ENCODE data around the gene MFSD6.
A peak's percentile ranks its signal among the peaks of the same experiment; 100 is the strongest.
"Not testable (repeated sequence)": the region's sequence is repeated elsewhere in the genome, so short reads cannot be mapped to it uniquely, and the experiment has no call there.

MFSD6 gene

GRCh38 chr2:190405995-190406394 is 2.2 kb upstream of the MFSD6 start:
- no peak for DNase-seq

GRCh38 chr2:190406805-190407204 is 1.4 kb upstream of the MFSD6 start:
- DNase-seq = peak in 1 of 6 experiments; percentile 11

GRCh38 chr2:190407246-190407661 is 901 bp upstream of the MFSD6 start:
- DNase-seq = peak in 4 of 6 experiments; percentile 60 to 95 (median 78)

GRCh38 chr2:190408538-190409271 is 550 bp downstream of the MFSD6 start:
- DNase-seq = peak; percentile 70 to 83 (median 75)

GRCh38 chr2:190409616-190410015 is 1.5 kb downstream of the MFSD6 start:
- DNase-seq = no peak

- DNase-seq = no peak
Measured at GRCh38 chr2:190410166-190410565, 2.0 kb downstream of the MFSD6 start.

- DNase-seq = no peak
Measured at GRCh38 chr2:190412966-190413365, 4.8 kb downstream of the MFSD6 start.

- no peak for DNase-seq
Measured at GRCh38 chr2:190413421-190413820, 5.3 kb downstream of the MFSD6 start.

- no peak for DNase-seq
Measured at GRCh38 chr2:190415251-190415650, 7.1 kb downstream of the MFSD6 start.

- peak in 2 of 6 experiments; percentile 25 to 32 for DNase-seq
Measured at GRCh38 chr2:190415794-190416775, 7.9 kb downstream of the MFSD6 start.

GRCh38 chr2:190417045-190417842 is 9.1 kb downstream of the MFSD6 start:
- DNase-seq = no peak

- no peak for DNase-seq
Measured at GRCh38 chr2:190418727-190419126, 10.6 kb downstream of the MFSD6 start.

- DNase-seq = no peak
Measured at GRCh38 chr2:190420801-190421200, 12.6 kb downstream of the MFSD6 start.

- no peak for DNase-seq
Measured at GRCh38 chr2:190425221-190425866, 17.2 kb downstream of the MFSD6 start.

- no peak for DNase-seq
Measured at GRCh38 chr2:190425883-190426658, 17.9 kb downstream of the MFSD6 start.

- DNase-seq = not testable (repeated sequence)
Measured at GRCh38 chr2:190430866-190431265, 22.7 kb downstream of the MFSD6 start.

GRCh38 chr2:190431907-190432306 is 23.8 kb downstream of the MFSD6 start:
- no peak for DNase-seq

- no peak for DNase-seq
Measured at GRCh38 chr2:190432567-190433231, 24.5 kb downstream of the MFSD6 start.

GRCh38 chr2:190435031-190435670 is 27.0 kb downstream of the MFSD6 start:
- DNase-seq = no peak

GRCh38 chr2:190436557-190436956 is 28.4 kb downstream of the MFSD6 start:
- no peak for DNase-seq

All from stimulated activated naive CD4-positive, alpha-beta T cell (primary cell).